Gastrocnemius medialis (tissue), 4 donors: ENCODE data around the gene PRR5L.

Experiments used
- CTCF ChIP-seq, 5 experiments: fragments of 450-650 bp in 3 of 5; fragments of 200-600 bp in 2 of 5; sonication (generic) in 2 of 5; IDR thresholded peaks in 4 of 5; conservative IDR thresholded peaks in 1 of 5; 1 replicate in 4 of 5; 2 replicates in 1 of 5; pipeline ENCODE4 v1.5.1; 2016 to 2019; ENCODE audit warnings: antibody characterized with exemption in 5 of 5, mild to moderate bottlenecking in 3 of 5, moderate library complexity in 3 of 5
- POLR2A ChIP-seq, 2 donors: fragments of 450-650 bp; IDR thresholded peaks; one replicate each; pipeline ENCODE4 v1.6.1; 2017; ENCODE audit warnings: antibody characterized with exemption in 2 of 2, mild to moderate bottlenecking in 2 of 2, moderate library complexity in 2 of 2

- no peak for TF ChIP-seq CTCF (IDR thresholded peaks at IDR 0.05 in 4 of 5, conservative IDR thresholded peaks at IDR 0.05 in 1 of 5)
- no peak for TF ChIP-seq POLR2A (IDR thresholded peaks at IDR 0.05)
Measured at GRCh38 chr11:36446135-36446534, 150.0 kb downstream of the PRR5L start.
